OCI-LY3 (cell line): ENCODE results near the gene ARMC3.

Experiments
- EZH2phosphoT487 ChIP-seq: fragments of 200-600 bp; shearing (Covaris generic); IDR thresholded peaks from 2 replicates; pipeline ENCODE4 v1.6.1; 2018; ENCODE audit warnings: antibody characterized with exemption, mixed run types, low read depth
- TF ChIP-seq, protein P1 (sequence below): fragments of 200-600, 300-600 bp; sonication (generic); IDR thresholded peaks from 2 replicates; pipeline ENCODE4 v1.5.1; 2014; ENCODE audit warnings: antibody characterized with exemption, low read length, low read depth

DNA sequence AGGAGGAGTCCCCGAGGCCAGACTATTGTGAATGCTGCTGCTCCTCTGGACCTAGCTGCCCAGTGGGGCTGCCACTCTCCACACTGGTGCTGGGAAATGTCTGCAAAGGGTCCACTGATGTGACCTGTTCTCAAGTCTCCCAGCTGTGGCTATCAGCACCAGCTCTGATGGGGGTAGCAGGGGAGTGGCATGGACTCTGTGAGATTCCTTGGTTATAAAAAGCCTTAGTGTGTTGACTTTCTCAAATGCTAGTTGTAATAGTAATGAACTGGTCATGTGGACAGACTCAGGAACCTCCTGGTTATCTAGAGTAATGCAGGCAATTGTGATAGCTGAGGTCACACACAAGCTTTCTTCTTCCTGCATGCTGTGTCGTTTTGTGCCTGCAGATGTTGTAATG lies 34.1 kb upstream of the ARMC3 start:
- TF ChIP-seq, protein P1, sequence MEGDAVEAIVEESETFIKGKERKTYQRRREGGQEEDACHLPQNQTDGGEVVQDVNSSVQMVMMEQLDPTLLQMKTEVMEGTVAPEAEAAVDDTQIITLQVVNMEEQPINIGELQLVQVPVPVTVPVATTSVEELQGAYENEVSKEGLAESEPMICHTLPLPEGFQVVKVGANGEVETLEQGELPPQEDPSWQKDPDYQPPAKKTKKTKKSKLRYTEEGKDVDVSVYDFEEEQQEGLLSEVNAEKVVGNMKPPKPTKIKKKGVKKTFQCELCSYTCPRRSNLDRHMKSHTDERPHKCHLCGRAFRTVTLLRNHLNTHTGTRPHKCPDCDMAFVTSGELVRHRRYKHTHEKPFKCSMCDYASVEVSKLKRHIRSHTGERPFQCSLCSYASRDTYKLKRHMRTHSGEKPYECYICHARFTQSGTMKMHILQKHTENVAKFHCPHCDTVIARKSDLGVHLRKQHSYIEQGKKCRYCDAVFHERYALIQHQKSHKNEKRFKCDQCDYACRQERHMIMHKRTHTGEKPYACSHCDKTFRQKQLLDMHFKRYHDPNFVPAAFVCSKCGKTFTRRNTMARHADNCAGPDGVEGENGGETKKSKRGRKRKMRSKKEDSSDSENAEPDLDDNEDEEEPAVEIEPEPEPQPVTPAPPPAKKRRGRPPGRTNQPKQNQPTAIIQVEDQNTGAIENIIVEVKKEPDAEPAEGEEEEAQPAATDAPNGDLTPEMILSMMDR = no peak
- TF ChIP-seq EZH2phosphoT487 = no peak
